Esophagus mucosa (tissue), 1 donor: ENCODE measurements around the gene FAM236D. TPM values are rescaled to one million over a fixed set of nuclear protein-coding genes. Genes with fewer than 3 reads are reported as not detected.
"Not testable (repeated sequence)": the region's sequence is repeated elsewhere in the genome, so short reads cannot be mapped to it uniquely, and the experiment has no call there.

Experiments used
- ATAC-seq: fragments of 200-7000 bp; cut with Tn5 transposase; one replicate; pipeline ENCODE4 v1.9.1; 2020
- total RNA-seq: library from RNA; stranded (reverse); gene quantifications from one replicate; pipeline ENCODE4 v1.2.4, GENCODE V29; 2023
- donor health status: DM: yes; HTN: yes; CAD: no.

The FAM236D gene
- total RNA-seq: not detected

DNA sequence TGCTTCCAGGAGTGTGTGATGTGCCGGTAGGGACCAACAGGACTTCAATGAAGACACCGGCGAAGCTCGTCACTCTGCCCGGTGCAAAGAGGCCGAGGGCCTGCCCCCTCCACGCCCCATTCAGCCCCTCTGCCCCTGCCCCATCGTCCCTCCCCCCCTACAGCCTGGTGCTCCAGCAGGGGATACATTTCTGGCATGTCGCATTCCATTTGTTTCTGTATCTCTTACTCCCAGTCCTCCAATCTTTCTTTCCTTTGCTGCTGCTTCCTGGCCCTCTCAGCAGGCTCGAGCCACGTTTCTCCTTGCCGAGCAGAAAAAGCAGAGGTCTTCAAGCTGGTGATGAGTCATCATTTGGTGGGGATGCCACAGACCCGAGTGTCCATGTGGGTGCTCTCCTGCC lies at the start of gene FAM236D:
Gene FAM236D (minus strand): TSS at position 101 of the 400 bp plus-strand sequence. CDS start 100 bp downstream, at position 1.
- not testable (repeated sequence) for ATAC-seq

DNA sequence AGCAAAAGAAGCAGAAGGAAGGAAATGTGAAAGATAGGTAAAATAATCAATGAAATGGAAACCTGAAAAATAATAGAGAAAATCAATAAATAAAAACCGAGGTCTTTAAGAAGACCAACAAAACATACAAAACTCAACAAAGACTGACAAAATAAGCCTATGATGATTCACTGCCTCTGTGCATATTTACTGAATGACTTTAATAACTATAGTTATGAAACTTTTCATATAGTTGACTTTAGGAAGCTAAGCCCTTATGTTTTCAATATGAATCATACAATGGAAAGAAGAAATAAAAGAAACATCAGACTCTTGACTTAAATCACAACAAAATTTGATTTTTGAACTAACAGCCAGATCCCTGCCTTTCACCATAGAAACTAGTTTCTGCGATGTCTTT lies 29.5 kb upstream of the FAM236D start:
- ATAC-seq: not testable (repeated sequence)

DNA sequence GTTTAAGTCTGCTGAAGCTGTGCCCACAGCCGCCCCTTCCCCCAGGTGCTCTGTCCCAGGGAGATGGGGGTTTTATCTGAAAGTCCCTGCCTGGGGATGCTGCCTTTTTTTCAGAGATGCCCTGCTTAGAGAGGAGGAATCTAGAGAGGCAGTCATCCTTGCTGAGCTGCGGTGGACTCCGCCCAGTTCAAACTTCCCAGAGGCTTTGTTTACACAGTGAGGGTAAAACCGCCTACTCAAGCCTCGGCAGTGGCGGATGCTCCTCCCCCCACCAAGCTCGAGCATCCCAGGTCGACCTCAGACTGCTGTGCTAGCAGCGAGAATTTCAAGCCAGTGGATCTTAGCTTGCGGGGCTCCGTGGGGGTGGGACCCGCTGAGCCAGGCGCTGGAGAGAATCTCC lies 22.7 kb upstream of the FAM236D start:
- not testable (repeated sequence) for ATAC-seq

DNA sequence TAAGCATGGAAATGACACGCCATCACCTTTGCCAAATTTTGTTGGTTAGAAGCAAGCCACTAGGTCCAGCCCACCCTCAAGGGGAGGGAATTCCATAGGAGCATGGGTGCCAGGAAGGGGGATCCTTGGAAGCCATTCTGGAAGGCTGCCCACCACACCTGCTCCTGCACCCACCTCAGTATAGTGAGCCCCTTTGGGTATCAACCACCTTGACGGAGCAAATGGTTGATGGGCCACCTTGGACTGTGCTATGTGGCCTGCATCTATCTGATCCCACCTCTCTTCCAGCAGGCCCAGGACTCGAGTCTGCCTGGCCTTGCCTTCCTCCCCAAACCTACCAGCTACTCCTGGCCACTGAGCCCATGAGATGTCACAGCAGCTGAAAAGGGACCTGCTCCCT lies 17.6 kb downstream of the FAM236D start:
- peak; percentile 26 for ATAC-seq

DNA sequence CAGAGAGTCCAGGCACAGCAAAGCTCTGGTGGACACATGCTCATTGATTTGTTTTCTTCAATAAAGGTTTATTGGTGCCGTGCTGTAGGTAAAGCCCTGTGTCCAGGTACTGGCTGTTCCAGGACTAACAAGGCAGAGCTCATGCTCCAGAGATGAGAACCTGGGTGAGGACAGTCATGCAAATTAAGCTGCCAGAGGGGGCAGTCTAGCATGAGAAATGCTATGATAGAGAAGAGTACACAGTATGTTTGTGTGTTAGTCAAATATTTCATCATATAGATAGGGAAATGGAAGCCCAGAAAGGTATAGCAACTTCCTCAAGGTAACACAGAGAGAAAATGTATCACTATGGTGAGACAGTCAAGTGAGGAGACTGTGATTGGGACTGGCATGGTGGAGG lies 19.9 kb downstream of the FAM236D start:
- ATAC-seq: not testable (repeated sequence)

DNA sequence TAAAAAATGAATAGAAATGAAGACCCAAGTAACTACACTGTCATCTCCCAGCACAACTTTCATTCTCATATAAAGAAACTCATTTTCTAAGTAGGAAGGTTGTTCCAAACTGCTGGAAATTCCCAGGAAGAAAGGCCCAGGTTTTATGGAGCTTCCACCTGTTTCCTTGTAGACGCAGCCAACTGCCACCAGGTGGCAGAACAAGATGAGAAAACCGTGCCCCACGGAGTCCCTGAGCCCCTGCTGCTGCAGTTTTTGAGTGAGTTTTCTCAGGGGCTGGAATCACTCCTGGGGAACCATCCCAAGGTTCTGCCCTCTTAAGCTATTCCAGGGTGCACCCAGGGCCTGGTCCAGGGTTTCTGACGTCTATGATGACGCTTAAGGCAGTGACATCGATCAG lies 24.0 kb downstream of the FAM236D start:
- not testable (repeated sequence) for ATAC-seq

DNA sequence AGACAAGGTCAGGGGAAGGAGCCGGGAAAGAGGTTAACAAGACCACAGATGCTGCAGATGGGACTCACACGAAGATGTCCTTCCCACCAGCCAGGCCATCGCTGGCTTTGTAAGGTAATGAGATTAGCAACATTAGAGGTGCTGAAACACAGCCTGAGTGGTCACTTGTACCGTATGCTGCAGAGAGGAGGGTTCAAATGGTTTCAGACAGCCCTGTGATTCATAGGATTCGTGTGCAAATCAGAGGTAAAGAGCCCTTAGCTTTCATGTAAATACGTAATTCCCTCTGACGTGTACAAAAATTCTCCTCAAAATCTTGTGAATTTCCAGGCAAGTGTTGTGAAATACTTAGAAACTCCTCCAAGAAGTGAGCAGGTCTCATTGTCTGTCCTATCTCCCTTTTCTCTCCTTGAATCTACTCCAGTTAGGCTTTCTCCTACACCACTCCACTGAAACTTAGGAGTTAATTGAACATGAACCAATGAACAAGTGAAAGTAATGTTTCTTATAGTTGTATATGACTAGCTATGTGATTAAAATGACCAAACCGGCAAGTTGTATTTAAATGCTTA lies 24.6 kb downstream of the FAM236D start:
- not testable (repeated sequence) for ATAC-seq

DNA sequence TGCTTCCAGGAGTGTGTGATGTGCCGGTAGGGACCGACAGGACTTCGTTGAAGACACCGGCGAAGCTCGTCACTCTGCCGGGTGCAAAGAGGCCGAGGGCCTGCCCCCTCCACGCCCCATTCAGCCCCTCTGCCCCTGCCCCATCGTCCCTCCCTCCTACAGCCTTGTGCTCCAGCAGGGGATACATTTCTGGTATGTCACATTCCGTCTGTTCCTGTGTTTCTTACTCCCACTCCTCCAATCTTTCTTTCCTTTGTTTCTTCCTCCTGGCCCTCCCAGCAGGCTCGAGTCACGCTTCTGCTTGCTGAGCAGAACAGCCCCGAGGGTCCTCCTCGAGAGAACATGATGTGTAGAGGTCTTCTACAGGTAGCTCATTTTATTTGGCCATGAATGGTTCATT lies 25.4 kb downstream of the FAM236D start, which contains the start of gene FAM236B:
Gene FAM236B (minus strand): TSS at position 101 of the 400 bp plus-strand sequence. CDS start 100 bp downstream, at position 1.
- not testable (repeated sequence) for ATAC-seq

DNA sequence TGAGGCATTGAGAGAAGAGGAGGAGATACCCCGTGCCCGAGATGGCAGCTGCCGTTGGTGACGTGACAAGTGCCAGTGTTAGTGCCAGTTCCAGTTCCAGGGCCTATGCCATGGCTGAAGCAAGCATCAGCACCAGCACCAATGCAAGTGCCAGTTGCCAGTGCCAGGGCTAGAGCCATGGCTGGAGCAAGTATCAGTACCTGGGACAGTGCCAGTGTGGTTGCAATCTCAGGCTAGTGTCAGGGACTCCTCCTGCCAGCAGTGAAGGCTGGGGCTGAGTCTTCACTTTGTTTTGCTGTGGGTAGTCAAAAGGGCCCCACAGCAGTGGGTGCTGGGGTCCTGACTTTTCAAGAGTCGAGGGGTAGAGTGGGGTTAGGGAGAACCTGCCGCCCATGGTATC lies 29.9 kb downstream of the FAM236D start:
- not testable (repeated sequence) for ATAC-seq

DNA sequence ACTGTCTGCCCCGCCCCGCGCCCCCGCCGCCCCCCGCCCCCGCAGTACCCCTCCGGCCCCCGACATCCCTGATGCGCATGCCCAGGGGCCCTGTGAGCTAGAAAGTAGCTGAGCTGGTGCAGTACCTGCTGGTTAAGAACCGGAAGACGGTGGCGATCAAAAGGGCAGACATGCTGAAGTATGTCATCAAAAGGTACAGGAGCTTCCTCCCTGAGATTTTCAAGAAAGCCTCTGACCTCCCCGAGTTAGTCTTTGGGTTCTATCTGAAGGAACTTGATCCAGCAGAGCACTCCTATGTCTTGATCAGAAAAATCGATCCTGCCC lies 30.6 kb downstream of the FAM236D start:
- ATAC-seq: peak; percentile 29

DNA sequence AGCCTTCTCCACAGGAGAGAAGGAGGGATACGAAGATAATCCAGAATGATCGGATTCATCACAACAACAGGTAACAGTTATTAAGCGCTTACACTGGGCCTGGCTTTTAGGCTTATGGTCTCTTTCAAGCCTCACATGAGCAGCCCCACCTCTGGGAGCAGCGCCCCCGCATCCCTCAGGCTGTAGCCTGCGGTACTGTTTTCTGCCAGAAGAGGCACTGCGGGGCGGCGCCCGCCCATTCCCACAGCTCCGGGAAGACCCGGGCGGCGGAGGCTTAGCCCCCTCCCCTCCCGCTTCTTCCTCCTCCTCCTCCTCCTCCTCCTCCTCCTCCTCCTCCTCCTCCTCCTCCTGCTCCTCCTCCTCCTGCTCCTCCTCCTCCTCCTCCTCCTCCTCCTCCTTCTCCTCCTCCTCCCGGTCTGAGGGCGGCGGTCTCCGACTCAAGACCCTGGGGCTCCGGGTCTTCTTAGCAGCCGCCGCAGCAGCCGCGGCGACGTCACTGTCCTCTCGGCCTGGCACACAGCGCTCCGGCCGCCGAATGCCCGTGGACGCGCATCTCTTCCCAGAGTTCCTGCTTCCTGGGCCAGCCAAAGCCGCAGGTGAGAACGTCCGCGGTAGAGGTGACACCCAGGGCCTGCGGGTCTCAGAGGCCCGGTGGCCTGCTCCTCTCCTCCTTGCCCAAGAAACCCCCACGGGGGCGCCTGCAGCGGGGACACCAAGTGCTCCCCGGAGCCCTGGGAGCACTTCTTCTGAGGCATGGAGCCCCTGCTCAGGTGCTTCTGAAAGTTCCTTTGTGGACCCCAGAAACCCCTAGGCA lies 31.1 kb downstream of the FAM236D start, which contains the start of gene DMRTC1B:
Gene DMRTC1B (plus strand): TSS at position 238 of the 814 bp plus-strand sequence. CDS start 68,246 bp downstream, outside the sequence.
- peak; percentile 51 for ATAC-seq

DNA sequence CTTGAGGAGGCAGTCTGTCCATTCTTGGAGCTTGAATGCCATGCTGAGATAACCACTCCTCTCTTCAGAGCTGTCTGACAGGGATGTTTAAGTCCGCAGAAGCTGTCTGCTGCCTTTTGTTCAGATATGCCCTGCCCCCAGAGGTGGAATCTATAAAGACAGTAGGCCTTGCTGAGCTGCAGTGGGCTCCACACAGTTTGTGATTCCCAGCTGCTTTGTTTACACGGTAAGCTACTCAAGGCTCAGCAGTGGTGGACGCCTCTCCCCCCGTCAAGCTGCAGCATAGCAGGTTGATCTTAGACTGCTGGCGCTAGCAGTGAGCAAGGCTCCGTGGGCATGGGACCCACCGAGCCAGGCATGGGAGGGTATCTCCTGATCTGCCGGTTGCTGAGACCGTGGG lies 47.6 kb downstream of the FAM236D start:
- not testable (repeated sequence) for ATAC-seq

Other genes starting within 250 kb of the FAM236D start
- 17.9 TPM for gene HDAC8, start 235.4 kb downstream of the FAM236D start, total RNA-seq
- gene PHKA1, start 93.9 kb downstream of the FAM236D start, total RNA-seq: 6.7 TPM
- not detected for gene DMRTC1B, start 31.3 kb downstream of the FAM236D start, total RNA-seq
- gene FAM236B, start 25.6 kb downstream of the FAM236D start, total RNA-seq: not detected
- gene FAM236C, start 104.4 kb upstream of the FAM236D start, total RNA-seq: not detected
- gene FAM236A, start 130.0 kb upstream of the FAM236D start, total RNA-seq: not detected
- gene DMRTC1, start 135.6 kb upstream of the FAM236D start, total RNA-seq: not detected
- gene PABPC1L2B, start 194.7 kb upstream of the FAM236D start, total RNA-seq: not detected